ENCODE measurements around the gene PLEKHA4. TPM values are rescaled to one million over a fixed set of nuclear protein-coding genes. Genes with fewer than 3 reads are reported as not detected.
"Not testable (repeated sequence)": the region's sequence is repeated elsewhere in the genome, so short reads cannot be mapped to it uniquely, and the experiment has no call there.

The PLEKHA4 gene
- total and polyA plus RNA-seq, 12 donors: 18.5 to 70.6 (median 28.0) TPM

DNA sequence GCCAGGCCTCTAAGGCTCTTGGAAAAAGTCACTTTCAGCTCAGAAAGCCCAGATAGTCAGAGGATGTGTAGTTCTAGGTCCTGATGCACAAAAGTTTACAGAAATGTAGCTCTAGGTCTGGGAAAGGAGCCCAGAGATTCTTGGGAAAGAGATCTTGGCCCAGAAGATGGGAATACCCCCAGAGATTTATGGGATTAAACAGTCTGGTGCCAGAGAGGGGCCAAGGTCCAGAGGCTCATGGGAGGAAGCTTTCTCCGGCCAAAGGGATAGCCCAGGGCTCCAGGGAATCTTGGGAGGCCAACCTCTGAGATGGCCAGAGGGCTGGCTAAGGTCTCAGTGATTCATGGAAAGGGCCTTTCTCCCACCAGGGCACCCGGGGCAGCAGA lies 72.7 kb downstream of the PLEKHA4 start:
- peak; percentile 53 to 61 for DNase-seq
- Histone ChIP-seq H3K9me3 (no peaks in the 10 kb centered on the region), H3K27me3 (no peaks in the 10 kb centered on the region), H3K4me1 (peaks cover 0 to 18% (median 6%) of the 10 kb centered on the region in 9 donors), H3K4me3 (peak overlapping the region in 1 of 10 donors; percentile 65), H3K36me3 (peaks cover 0 to 11% (median 0%) of the 10 kb centered on the region in 9 donors), H3K27ac (peak overlapping the region in 9 of 10 donors; percentile 54 to 88 (median 73))
- 51 to 56% methylated on average over 2 of the region's 2 CpGs for WGBS, 2 donors
- intact Hi-C loops (cut with DNase I): loop anchor here in 9 of 10 donors (1.0 to 10.0 kb wide), 8 partner anchors 15 to 179 kb away; partner anchors contain the start of genes HSD17B14 (in 5 of the 9), FTL (in 2 of the 9) and BCAT2 (in 1 of the 9)
- TF ChIP-seq, protein P1, sequence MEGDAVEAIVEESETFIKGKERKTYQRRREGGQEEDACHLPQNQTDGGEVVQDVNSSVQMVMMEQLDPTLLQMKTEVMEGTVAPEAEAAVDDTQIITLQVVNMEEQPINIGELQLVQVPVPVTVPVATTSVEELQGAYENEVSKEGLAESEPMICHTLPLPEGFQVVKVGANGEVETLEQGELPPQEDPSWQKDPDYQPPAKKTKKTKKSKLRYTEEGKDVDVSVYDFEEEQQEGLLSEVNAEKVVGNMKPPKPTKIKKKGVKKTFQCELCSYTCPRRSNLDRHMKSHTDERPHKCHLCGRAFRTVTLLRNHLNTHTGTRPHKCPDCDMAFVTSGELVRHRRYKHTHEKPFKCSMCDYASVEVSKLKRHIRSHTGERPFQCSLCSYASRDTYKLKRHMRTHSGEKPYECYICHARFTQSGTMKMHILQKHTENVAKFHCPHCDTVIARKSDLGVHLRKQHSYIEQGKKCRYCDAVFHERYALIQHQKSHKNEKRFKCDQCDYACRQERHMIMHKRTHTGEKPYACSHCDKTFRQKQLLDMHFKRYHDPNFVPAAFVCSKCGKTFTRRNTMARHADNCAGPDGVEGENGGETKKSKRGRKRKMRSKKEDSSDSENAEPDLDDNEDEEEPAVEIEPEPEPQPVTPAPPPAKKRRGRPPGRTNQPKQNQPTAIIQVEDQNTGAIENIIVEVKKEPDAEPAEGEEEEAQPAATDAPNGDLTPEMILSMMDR (IDR thresholded peaks at IDR 0.05): no peak
- ATAC-seq: peak; percentile 17 to 62 (median 36)

DNA sequence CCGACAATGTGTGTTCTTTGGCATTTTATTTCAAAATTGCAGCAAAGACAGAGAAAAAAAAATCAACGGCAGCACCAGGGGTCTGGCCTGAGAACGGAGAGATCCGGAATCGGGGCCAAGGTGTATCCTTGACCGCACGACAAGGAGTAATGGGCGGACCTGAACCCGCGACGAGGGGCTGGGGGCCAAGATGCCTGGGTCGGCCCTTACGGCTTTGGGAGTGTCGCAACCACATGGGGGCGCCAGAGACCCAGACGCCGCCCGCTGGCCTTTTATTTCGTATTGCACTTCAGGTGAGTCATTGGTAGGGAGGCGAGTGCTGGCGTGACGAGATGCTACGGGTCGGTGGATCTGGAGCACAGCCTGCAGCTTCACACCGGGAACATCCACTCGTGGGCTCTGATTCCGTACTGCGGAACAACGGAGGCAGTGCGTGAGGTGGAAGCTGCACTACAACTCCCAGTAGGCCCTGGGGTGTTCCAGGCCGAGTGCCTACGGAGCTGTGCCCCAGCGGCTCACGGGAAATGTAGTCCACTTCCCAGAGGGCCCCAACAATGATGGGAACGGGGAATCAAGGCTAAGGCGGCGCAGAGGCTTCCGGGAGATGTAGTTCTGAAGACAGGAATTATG lies 73.2 kb downstream of the PLEKHA4 start:
- 2 to 3% methylated on average over 38 of the region's 38 CpGs for WGBS, 2 donors
- Histone ChIP-seq H3K27me3 (no peaks in the 10 kb centered on the region), H3K4me1 (peaks cover 0 to 18% (median 6%) of the 10 kb centered on the region in 9 donors), H3K9me3 (no peaks in the 10 kb centered on the region), H3K27ac (peak overlapping the region; percentile 3 to 88 (median 70)), H3K4me3 (peak overlapping the region in 9 of 10 donors; percentile 35 to 66 (median 59)), H3K36me3 (peaks cover 0 to 11% (median 0%) of the 10 kb centered on the region in 9 donors)
- ATAC-seq: peak; percentile 95 to 100 (median 98)
- TF ChIP-seq, protein P1 (IDR thresholded peaks at IDR 0.05): peak; percentile 90 to 100 (median 97)
- DNase-seq: peak; percentile 88 to 95
- intact Hi-C loops (cut with DNase I): loop anchor here in 9 of 10 donors (1.0 to 10.0 kb wide), 8 partner anchors 16 to 180 kb away; partner anchors contain the start of genes HSD17B14 (in 5 of the 9), FTL (in 2 of the 9) and BCAT2 (in 1 of the 9)

DNA sequence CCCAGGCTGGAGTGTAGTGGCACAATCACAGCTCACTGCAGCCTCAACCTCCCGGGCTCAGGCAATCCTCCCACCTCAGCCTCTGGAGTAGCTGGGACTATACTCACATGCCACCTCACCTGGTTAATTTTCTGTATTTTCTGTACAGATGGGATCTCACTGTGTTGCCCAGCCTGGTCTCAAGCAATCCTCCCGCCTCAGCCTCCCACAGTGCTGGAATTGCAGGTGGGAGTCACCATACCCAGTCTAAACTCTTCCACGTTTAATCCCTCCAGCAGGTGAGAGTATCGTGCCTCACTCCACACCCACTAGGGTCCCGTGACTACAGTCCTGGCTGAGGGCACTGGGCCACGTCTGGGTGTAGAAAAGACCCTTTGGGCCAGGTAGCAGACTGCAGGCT lies 74.1 kb downstream of the PLEKHA4 start:
- H3K4me1 ChIP-seq: peaks cover 0 to 18% (median 6%) of the 10 kb centered on the region in 9 donors
- H3K36me3 ChIP-seq: peaks cover 0 to 9% (median 0%) of the 10 kb centered on the region in 9 donors
- no peaks in the 10 kb centered on the region for H3K27me3 ChIP-seq
- no peak overlapping the region for H3K4me3 ChIP-seq
- whole genome bisulfite sequencing, 2 donors: 82 to 88% methylated on average over 6 of the region's 6 CpGs
- DNase-seq: no peak
- intact Hi-C loops (cut with DNase I): loop anchor here in 5 of 10 donors (2.0 to 10.0 kb wide), 6 partner anchors 17 to 181 kb away; partner anchors contain the start of genes HSD17B14 (in 4 of the 5), BCAT2 (in 1 of the 5) and FTL (in 1 of the 5)
- TF ChIP-seq, protein P1 (IDR thresholded peaks at IDR 0.05): no peak
- H3K9me3 ChIP-seq: no peaks in the 10 kb centered on the region
- H3K27ac ChIP-seq: peak overlapping the region in 2 of 10 donors; percentile 54 to 60
- no peak for ATAC-seq

DNA sequence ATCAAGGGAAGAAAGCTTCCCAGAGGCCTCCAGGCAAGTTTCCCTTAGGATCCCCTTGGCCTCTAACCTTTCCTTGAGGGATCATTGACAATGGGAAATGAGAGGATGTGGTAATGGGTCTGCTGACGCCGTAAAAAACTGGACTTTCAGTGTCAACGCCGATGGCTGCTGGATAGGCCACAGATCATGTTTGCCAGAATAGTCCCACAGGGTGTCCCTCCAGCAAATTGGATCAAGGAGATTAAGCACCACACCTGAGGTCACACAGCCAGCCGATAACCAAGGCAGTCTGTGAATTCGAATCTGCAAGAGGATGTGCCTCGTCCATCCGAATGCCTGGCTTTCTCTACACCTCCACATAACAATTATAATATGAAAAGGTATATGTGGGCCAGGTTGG lies 75.1 kb downstream of the PLEKHA4 start:
- H3K4me1 ChIP-seq: peaks cover 0 to 18% (median 6%) of the 10 kb centered on the region in 9 donors
- DNase-seq (no peak), ATAC-seq (no peak)
- H3K27ac ChIP-seq: no peak overlapping the region
- H3K9me3 ChIP-seq: no peaks in the 10 kb centered on the region
- H3K36me3 ChIP-seq: peaks cover 0 to 2% (median 0%) of the 10 kb centered on the region in 9 donors
- TF ChIP-seq, protein P1 (IDR thresholded peaks at IDR 0.05): no peak
- no peaks in the 10 kb centered on the region for H3K27me3 ChIP-seq
- WGBS, 2 donors: 73 to 76% methylated on average over 8 of the region's 8 CpGs
- no peak overlapping the region for H3K4me3 ChIP-seq
- intact Hi-C loops (cut with DNase I): loop anchor here in 4 of 10 donors (2.0 to 10.0 kb wide), 4 partner anchors 174 to 182 kb away; partner anchors contain the start of gene FTL (in 1 of the 4)

DNA sequence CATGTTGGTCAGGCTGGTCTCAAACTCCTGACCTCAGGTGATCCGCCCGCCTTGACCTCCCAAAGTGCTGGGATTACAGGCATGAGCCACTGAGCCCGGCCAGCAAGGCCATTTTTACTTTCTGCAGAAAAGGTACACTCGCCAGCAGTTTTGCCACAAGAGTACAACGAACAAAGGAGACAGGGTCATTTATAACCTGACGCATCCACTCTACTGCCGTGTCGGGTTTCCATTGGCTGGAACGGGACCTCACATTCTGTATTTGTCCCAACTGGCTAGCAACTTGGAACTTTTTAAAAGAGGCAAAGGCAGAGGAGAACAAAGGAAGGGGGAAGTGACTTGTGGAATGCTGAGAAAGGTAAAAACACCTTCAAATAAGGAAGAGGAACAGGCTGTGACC lies 81.1 kb downstream of the PLEKHA4 start:
- H3K27me3 ChIP-seq, H3K4me1 ChIP-seq, ATAC-seq, DNase-seq, H3K27ac ChIP-seq, H3K9me3 ChIP-seq, H3K4me3 ChIP-seq, H3K36me3 ChIP-seq: not testable (repeated sequence)
- WGBS, 2 donors: 91% methylated on average over 9 of the region's 9 CpGs
- intact Hi-C loops (cut with DNase I): loop anchor here in 2 of 10 donors (5.0 to 10.0 kb wide), 3 partner anchors 113 to 143 kb away; partner anchors contain the start of genes CA11 (in 2 of the 2) and NTN5 (in 1 of the 2)
